Endodermal cell (in vitro differentiated cells): ENCODE measurements around the gene KCNH3. TPM values are rescaled to one million over a fixed set of nuclear protein-coding genes. Genes with fewer than 3 reads are reported as not detected.
A peak's percentile ranks its signal among the peaks of the same experiment; 100 is the strongest.

Experiments used
- DNase-seq: peaks from one replicate; pipeline ENCODE4 v3.0.0-alpha.2; 2017
- H3K27ac ChIP-seq: 2 replicates; pipeline ENCODE4 v1.5.1; 2013; ENCODE audit warnings: mild to moderate bottlenecking, low read depth, low read length, moderate library complexity
- H3K27me3 ChIP-seq: 2 replicates; pipeline ENCODE4 v1.6.1; 2013; ENCODE audit warnings: mild to moderate bottlenecking, low read length, moderate library complexity; ENCODE audit not compliant: insufficient read depth, control insufficient read depth, poor library complexity, severe bottlenecking
- H3K36me3 ChIP-seq: 2 replicates; pipeline ENCODE4 v1.7.0; 2013; ENCODE audit warnings: mild to moderate bottlenecking, low read length, moderate library complexity; ENCODE audit not compliant: control insufficient read depth, insufficient read depth
- H3K4me1 ChIP-seq: one replicate; pipeline ENCODE4 v1.7.0; 2013; ENCODE audit warnings: low read length; ENCODE audit not compliant: control insufficient read depth, insufficient read depth
- H3K4me3 ChIP-seq: 2 replicates; pipeline ENCODE4 v1.5.1; 2013; ENCODE audit warnings: mild to moderate bottlenecking, low read length, moderate library complexity
- H3K9ac ChIP-seq: 2 replicates; pipeline ENCODE4 v1.6.1; 2013; ENCODE audit warnings: mild to moderate bottlenecking, low read length, moderate library complexity; ENCODE audit not compliant: poor library complexity, severe bottlenecking; ENCODE audit errors: extremely low read depth
- H3K9me3 ChIP-seq: 2 replicates; pipeline ENCODE4 v1.6.1; 2013; ENCODE audit warnings: mild to moderate bottlenecking, low read length, moderate library complexity; ENCODE audit not compliant: control insufficient read depth
- H3K27ac Mint-ChIP-seq: 2 replicates; pipeline ENCODE4 v1.8.0; 2020; ENCODE audit warnings: mixed read lengths
- H3K27me3 Mint-ChIP-seq: 2 replicates; pipeline ENCODE4 v1.8.0; 2021; ENCODE audit warnings: mild to moderate bottlenecking, mixed read lengths; ENCODE audit not compliant: insufficient read depth
- H3K36me3 Mint-ChIP-seq: 2 replicates; pipeline ENCODE4 v1.8.0; 2020; ENCODE audit warnings: low read depth, mixed read lengths
- H3K4me1 Mint-ChIP-seq: 2 replicates; pipeline ENCODE4 v1.8.0; 2020; ENCODE audit warnings: mixed read lengths
- H3K4me3 Mint-ChIP-seq: 2 replicates; pipeline ENCODE4 v1.8.0; 2020; ENCODE audit warnings: mild to moderate bottlenecking, moderate library complexity, mixed read lengths
- H3K9me3 Mint-ChIP-seq: 2 replicates; pipeline ENCODE4 v1.8.0; 2020; ENCODE audit warnings: mild to moderate bottlenecking, mixed read lengths
- WGBS, 2 experiments: methylation state at CpG; one replicate each; pipeline versions ENCODE4 v1.1.5 to v1.1.7; 2013; ENCODE audit warnings: missing lambda C conversion rate in 2 of 2, mixed read lengths in 1 of 2; ENCODE audit not compliant: insufficient coverage in 1 of 2, insufficient read length in 1 of 2; 5-methylcytosine and 5-hydroxymethylcytosine counted together
- total RNA-seq, 2 donors: library from RNA; stranded (reverse); fragmentation: NEBNext Ultra II Directional in 1 of 2; extraction: Animal tissue kit (Norgen Biotek cat#: 25700) in 1 of 2; gene quantifications; 2 replicates in 1 of 2; 3 replicates in 1 of 2; pipeline ENCODE4 v1.2.1, GENCODE V29; 2021
- TF ChIP-seq, protein P1 (sequence below): fragments of 200-600 bp; sonication (generic); conservative IDR thresholded peaks from 2 replicates; pipeline ENCODE4 v1.5.0; 2021; ENCODE audit warnings: antibody characterized with exemption, mild to moderate bottlenecking

KCNH3 gene
- total RNA-seq, 2 donors from 2014 or later = 1.00 to 1.5 TPM

DNA sequence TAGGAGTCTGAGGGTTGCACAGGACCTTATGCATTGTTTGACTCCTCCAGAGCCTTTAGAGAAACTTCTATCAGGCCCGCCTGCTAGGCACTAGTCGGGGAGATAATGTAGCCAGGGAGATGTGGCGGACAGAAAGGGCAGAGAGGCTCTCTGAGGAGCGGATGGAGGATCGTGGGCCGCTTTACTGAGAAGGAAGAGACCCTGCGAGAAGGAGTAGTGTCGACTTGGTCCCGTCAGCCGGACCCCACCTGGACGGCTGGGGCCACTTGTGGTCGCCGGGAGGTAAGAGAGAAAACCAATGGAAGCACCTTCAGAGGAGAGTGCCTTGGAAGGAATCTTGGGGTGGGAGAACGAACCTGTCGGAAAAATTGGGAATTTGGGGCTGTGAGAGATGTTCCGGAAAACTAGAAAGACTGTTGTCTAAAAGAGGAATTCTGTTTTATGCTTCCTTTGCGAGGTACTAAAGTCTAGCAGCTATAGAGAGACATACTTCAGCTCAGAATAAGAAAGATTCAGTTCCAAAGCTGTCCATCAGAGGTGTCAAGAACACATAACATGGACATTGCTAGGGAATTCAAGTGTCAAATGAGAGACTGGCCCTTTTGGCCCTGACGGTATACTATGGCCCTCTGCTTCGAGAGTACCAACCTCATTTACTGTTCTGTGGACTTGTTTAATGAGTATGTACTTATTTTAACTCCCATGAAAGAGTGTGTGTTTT, 29.8 kb downstream of the KCNH3 start:
- Mint-ChIP-seq H3K4me3 (peak overlapping the region; percentile 90), H3K9me3 (peaks cover 16% of the 10 kb centered on the region), H3K36me3 (peaks cover 42% of the 10 kb centered on the region), H3K27me3 (no peaks in the 10 kb centered on the region), H3K27ac (peak overlapping the region; percentile 99), H3K4me1 (peaks cover 12% of the 10 kb centered on the region)
- Histone ChIP-seq H3K4me3 (peak overlapping the region; percentile 93), H3K27me3 (no peaks in the 10 kb centered on the region), H3K9ac (peak overlapping the region; percentile 84), H3K9me3 (peaks cover 27% of the 10 kb centered on the region), H3K27ac (no peak overlapping the region), H3K4me1 (peaks cover 4% of the 10 kb centered on the region), H3K36me3 (peaks cover 38% of the 10 kb centered on the region)
- 5 to 6% methylated on average over 17 to 19 of the region's 19 CpGs for WGBS, 2 experiments
- peak; percentile 38 for DNase-seq
- TF ChIP-seq, protein P1, sequence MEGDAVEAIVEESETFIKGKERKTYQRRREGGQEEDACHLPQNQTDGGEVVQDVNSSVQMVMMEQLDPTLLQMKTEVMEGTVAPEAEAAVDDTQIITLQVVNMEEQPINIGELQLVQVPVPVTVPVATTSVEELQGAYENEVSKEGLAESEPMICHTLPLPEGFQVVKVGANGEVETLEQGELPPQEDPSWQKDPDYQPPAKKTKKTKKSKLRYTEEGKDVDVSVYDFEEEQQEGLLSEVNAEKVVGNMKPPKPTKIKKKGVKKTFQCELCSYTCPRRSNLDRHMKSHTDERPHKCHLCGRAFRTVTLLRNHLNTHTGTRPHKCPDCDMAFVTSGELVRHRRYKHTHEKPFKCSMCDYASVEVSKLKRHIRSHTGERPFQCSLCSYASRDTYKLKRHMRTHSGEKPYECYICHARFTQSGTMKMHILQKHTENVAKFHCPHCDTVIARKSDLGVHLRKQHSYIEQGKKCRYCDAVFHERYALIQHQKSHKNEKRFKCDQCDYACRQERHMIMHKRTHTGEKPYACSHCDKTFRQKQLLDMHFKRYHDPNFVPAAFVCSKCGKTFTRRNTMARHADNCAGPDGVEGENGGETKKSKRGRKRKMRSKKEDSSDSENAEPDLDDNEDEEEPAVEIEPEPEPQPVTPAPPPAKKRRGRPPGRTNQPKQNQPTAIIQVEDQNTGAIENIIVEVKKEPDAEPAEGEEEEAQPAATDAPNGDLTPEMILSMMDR = no peak

DNA sequence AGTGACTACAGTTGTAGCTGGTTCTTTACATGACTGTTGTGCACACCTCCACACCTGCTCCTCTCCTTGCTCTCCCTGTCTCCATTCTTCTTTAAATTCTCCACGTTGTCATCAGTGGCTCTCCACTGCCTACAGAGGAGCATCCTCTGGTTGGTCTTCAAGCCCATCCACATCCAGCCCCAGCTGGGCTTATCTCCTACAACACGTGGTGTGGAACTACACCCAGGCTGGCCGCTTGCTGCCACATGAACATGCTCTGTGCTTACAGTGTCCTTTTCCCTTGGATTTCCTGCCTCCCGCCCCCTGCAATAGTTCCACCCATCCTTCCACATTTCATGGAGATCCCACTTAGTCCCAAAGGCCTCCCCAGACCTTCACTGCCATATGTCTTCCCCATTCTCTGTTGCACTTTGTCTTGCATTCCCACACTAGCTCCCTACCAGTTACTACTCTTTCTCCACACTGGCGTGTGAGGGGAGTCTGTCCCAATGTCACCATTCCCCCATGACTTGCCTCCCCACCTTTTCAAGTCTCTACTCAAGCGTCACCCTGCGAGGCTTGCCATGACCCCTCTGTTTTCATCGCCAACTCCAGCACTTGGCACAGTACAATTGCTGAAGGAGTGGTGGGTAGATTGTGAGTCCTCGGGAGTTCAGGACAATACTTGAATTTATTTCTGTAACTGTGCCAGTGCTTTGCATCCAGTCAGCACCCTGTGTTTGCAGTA, 38.9 kb downstream of the KCNH3 start:
- no peak overlapping the region for H3K9ac ChIP-seq
- peaks cover 15% of the 10 kb centered on the region for H3K9me3 Mint-ChIP-seq
- WGBS, 2 experiments = 94 to 100% methylated on average over 4 to 9 of the region's 9 CpGs
- H3K4me3 ChIP-seq = no peak overlapping the region
- peaks cover 27% of the 10 kb centered on the region for H3K36me3 ChIP-seq
- H3K36me3 Mint-ChIP-seq = peaks cover 27% of the 10 kb centered on the region
- no peaks in the 10 kb centered on the region for H3K27me3 Mint-ChIP-seq
- peaks cover 17% of the 10 kb centered on the region for H3K9me3 ChIP-seq
- no peak overlapping the region for H3K4me3 Mint-ChIP-seq
- peaks cover 9% of the 10 kb centered on the region for H3K4me1 Mint-ChIP-seq
- no peaks in the 10 kb centered on the region for H3K27me3 ChIP-seq
- peak; percentile 29 for DNase-seq
- TF ChIP-seq, protein P1 = no peak
- H3K27ac ChIP-seq = no peak overlapping the region
- no peaks in the 10 kb centered on the region for H3K4me1 ChIP-seq
- no peak overlapping the region for H3K27ac Mint-ChIP-seq

DNA sequence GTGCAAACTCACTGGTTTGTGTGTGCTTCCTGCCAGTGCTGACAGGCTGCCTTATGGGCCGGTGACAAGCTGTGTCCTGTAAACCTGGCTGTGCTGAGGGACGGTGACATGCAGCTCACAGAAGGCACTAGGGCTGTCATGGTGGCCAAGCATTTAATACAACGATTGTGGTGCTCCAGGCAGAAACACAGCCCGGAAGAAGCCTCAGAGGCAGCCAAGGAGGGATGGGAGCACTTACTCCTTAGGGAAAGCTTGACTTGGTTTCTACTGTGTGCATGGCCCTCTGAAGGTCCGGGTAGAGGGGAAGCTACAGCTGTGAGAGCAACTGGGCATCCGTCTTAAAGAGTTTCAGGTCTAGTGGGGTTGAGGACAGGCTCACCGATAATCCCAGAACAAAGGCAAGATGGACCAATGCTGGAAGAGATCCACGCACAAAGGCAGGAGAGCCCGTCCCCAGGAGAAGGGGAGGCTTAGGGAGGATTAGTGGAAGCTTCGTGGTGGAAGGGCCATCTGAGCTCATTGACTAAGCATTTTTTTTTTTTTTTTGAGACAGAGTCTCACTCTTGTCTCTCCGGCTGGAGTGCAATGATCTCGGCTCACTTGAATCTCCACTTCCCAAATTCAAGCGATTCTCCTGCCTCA, 39.8 kb downstream of the KCNH3 start:
- peaks cover 10% of the 10 kb centered on the region for H3K9me3 Mint-ChIP-seq
- H3K4me3 ChIP-seq = no peak overlapping the region
- DNase-seq = peak; percentile 42
- peaks cover 8% of the 10 kb centered on the region for H3K9me3 ChIP-seq
- no peak overlapping the region for H3K9ac ChIP-seq
- peaks cover 9% of the 10 kb centered on the region for H3K4me1 Mint-ChIP-seq
- H3K4me1 ChIP-seq = no peaks in the 10 kb centered on the region
- 87 to 88% methylated on average over 11 to 13 of the region's 13 CpGs for WGBS, 2 experiments
- H3K36me3 ChIP-seq = peaks cover 19% of the 10 kb centered on the region
- H3K27ac ChIP-seq = no peak overlapping the region
- no peak overlapping the region for H3K27ac Mint-ChIP-seq
- no peaks in the 10 kb centered on the region for H3K27me3 ChIP-seq
- TF ChIP-seq, protein P1 = no peak
- peaks cover 20% of the 10 kb centered on the region for H3K36me3 Mint-ChIP-seq
- no peak overlapping the region for H3K4me3 Mint-ChIP-seq
- no peaks in the 10 kb centered on the region for H3K27me3 Mint-ChIP-seq
